ENCODE data around the gene PAPSS1. TPM values are rescaled to one million over a fixed set of nuclear protein-coding genes. Genes with fewer than 3 reads are reported as not detected.

PAPSS1 gene
- total and polyA plus RNA-seq, 2 experiments from 2014 or later = 72.0 to 85.8 TPM

DNA sequence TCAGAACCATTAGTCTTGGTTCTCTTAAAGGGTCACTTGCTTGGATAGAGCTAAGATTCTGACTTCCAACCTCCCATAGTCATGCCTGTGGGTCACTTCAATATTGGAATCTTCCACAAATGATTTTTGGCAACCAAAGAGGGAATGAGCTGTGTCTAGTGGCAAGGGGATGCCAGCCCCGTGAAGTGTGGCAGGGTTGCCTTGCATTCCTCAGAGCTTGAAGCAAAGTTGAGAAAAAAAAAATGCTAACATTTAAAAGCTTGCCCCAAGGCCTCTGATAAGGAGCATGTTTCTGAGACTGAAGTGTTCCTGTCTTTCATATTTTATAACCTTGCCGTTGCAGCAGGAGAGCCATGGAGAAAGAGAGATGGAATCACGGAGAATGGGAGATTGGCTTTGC lies 120.2 kb downstream of the PAPSS1 start (continued):
- TF ChIP-seq, protein P1, sequence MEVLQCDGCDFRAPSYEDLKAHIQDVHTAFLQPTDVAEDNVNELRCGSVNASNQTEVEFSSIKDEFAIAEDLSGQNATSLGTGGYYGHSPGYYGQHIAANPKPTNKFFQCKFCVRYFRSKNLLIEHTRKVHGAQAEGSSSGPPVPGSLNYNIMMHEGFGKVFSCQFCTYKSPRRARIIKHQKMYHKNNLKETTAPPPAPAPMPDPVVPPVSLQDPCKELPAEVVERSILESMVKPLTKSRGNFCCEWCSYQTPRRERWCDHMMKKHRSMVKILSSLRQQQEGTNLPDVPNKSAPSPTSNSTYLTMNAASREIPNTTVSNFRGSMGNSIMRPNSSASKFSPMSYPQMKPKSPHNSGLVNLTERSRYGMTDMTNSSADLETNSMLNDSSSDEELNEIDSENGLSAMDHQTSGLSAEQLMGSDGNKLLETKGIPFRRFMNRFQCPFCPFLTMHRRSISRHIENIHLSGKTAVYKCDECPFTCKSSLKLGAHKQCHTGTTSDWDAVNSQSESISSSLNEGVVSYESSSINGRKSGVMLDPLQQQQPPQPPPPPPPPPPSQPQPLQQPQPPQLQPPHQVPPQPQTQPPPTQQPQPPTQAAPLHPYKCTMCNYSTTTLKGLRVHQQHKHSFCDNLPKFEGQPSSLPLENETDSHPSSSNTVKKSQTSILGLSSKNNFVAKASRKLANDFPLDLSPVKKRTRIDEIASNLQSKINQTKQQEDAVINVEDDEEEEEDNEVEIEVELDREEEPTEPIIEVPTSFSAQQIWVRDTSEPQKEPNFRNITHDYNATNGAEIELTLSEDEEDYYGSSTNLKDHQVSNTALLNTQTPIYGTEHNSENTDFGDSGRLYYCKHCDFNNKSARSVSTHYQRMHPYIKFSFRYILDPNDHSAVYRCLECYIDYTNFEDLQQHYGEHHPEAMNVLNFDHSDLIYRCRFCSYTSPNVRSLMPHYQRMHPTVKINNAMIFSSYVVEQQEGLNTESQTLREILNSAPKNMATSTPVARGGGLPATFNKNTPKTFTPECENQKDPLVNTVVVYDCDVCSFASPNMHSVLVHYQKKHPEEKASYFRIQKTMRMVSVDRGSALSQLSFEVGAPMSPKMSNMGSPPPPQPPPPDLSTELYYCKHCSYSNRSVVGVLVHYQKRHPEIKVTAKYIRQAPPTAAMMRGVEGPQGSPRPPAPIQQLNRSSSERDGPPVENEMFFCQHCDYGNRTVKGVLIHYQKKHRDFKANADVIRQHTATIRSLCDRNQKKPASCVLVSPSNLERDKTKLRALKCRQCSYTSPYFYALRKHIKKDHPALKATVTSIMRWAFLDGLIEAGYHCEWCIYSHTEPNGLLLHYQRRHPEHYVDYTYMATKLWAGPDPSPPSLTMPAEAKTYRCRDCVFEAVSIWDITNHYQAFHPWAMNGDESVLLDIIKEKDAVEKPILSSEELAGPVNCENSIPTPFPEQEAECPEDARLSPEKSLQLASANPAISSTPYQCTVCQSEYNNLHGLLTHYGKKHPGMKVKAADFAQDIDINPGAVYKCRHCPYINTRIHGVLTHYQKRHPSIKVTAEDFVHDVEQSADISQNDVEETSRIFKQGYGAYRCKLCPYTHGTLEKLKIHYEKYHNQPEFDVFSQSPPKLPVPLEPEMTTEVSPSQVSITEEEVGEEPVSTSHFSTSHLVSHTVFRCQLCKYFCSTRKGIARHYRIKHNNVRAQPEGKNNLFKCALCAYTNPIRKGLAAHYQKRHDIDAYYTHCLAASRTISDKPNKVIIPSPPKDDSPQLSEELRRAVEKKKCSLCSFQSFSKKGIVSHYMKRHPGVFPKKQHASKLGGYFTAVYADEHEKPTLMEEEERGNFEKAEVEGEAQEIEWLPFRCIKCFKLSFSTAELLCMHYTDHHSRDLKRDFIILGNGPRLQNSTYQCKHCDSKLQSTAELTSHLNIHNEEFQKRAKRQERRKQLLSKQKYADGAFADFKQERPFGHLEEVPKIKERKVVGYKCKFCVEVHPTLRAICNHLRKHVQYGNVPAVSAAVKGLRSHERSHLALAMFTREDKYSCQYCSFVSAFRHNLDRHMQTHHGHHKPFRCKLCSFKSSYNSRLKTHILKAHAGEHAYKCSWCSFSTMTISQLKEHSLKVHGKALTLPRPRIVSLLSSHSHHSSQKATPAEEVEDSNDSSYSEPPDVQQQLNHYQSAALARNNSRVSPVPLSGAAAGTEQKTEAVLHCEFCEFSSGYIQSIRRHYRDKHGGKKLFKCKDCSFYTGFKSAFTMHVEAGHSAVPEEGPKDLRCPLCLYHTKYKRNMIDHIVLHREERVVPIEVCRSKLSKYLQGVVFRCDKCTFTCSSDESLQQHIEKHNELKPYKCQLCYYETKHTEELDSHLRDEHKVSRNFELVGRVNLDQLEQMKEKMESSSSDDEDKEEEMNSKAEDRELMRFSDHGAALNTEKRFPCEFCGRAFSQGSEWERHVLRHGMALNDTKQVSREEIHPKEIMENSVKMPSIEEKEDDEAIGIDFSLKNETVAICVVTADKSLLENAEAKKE (CRISPR knock-in tag; IDR thresholded peaks at IDR 0.05) = no peak
- TF ChIP-seq ZNF114 (CRISPR knock-in tag; IDR thresholded peaks at IDR 0.05) (no peak), ZNF331 (CRISPR knock-in tag; IDR thresholded peaks at IDR 0.05; ENCODE audit: low read depth) (no peak), EZH2phosphoT487 (IDR thresholded peaks at IDR 0.05; ENCODE audit: unreplicated experiment) (no peak), JUNB (IDR thresholded peaks at IDR 0.05; ENCODE audit: unreplicated experiment) (no peak), CREB1 (CRISPR knock-in tag; IDR thresholded peaks at IDR 0.05; ENCODE audit: low read depth) (no peak), POLR2AphosphoS5 (IDR thresholded peaks at IDR 0.05; ENCODE audit: low read depth) (no peak), STAT1 (IDR thresholded peaks at IDR 0.05; ENCODE audit: unreplicated experiment) (no peak)

DNA sequence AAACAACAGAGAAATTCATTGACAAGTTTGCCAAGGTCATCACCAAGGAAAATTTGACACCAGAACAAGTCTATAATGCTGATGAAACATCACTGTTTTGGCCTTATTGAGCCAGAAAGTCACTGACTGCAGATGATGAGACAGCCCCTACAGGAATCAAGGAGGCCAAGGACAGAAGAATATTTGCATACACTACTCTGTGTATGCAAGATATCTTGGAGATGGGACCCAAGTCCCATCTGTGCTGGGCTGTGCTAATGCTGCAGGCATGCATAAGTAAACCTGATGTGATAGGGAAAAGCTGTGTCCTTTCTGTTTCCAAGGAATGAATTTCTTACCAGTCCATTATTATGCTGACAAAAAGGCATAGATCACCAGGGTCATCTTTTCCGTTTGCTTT lies 126.8 kb downstream of the PAPSS1 start:
- no peak overlapping the region for H3K4me3 Mint-ChIP-seq
- H3K27ac Mint-ChIP-seq = no peak overlapping the region
- H3K36me3 Mint-ChIP-seq (ENCODE audit: low read depth) = peaks cover 14% of the 10 kb centered on the region; the same call in 2 of the 3 replicates
- peaks cover under 1% of the 10 kb centered on the region for H3K27me3 Mint-ChIP-seq (ENCODE audit: insufficient read depth, low read depth, poor library complexity)
- ATAC-seq (no peak), DNase-seq (ENCODE audit: low spot score) (no peak)
- Histone ChIP-seq H3K4me3 (no peak overlapping the region), H2AFZ (no peak overlapping the region), H4K20me1 (replicated peaks; ENCODE audit: insufficient read depth) (no peaks in the 10 kb centered on the region), H3K79me2 (replicated peaks; ENCODE audit: insufficient read depth) (no peaks in the 10 kb centered on the region), H3K27ac (ENCODE audit: low read depth) (no peak overlapping the region), H3K4me2 (no peak overlapping the region), H3K27me3 (ENCODE audit: insufficient read depth) (no peaks in the 10 kb centered on the region), H3K9me2 (ENCODE audit: insufficient read depth) (no peaks in the 10 kb centered on the region; the same call in 1 of the 2 replicates), H3K36me3 (ENCODE audit: insufficient read depth) (peaks cover 10% of the 10 kb centered on the region; the same call in 1 of the 2 replicates), H3K4me1 (ENCODE audit: insufficient read depth) (no peaks in the 10 kb centered on the region), H3F3A (replicated peaks; ENCODE audit: low read depth) (no peaks in the 10 kb centered on the region)
- peaks cover 23% of the 10 kb centered on the region for H3K9me3 Mint-ChIP-seq
- no peaks in the 10 kb centered on the region for H3K4me1 Mint-ChIP-seq
- TF ChIP-seq EZH2phosphoT487 (IDR thresholded peaks at IDR 0.05; ENCODE audit: unreplicated experiment) (no peak), STAT1 (IDR thresholded peaks at IDR 0.05; ENCODE audit: unreplicated experiment) (no peak), NANOG (IDR thresholded peaks at IDR 0.05; ENCODE audit: borderline replicate concordance) (no peak), JUNB (IDR thresholded peaks at IDR 0.05; ENCODE audit: unreplicated experiment) (no peak), ZNF331 (CRISPR knock-in tag; IDR thresholded peaks at IDR 0.05; ENCODE audit: low read depth) (no peak), EZH2 (IDR thresholded peaks at IDR 0.05; ENCODE audit: low read depth, unreplicated experiment) (no peak), CREB1 (CRISPR knock-in tag; IDR thresholded peaks at IDR 0.05; ENCODE audit: low read depth) (no peak)
- TF ChIP-seq, protein P2, sequence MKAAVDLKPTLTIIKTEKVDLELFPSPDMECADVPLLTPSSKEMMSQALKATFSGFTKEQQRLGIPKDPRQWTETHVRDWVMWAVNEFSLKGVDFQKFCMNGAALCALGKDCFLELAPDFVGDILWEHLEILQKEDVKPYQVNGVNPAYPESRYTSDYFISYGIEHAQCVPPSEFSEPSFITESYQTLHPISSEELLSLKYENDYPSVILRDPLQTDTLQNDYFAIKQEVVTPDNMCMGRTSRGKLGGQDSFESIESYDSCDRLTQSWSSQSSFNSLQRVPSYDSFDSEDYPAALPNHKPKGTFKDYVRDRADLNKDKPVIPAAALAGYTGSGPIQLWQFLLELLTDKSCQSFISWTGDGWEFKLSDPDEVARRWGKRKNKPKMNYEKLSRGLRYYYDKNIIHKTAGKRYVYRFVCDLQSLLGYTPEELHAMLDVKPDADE (IDR thresholded peaks at IDR 0.05) = no peak
